Left renal pelvis (tissue), 4 donors: Measurements from ENCODE around the gene MIEN1. TPM values are rescaled to one million over a fixed set of nuclear protein-coding genes. Genes with fewer than 3 reads are reported as not detected.
A peak's percentile ranks its signal among the peaks of the same experiment; 100 is the strongest.
"Not testable (repeated sequence)": the region's sequence is repeated elsewhere in the genome, so short reads cannot be mapped to it uniquely, and the experiment has no call there.

Source experiments
- DNase-seq, 4 donors: peaks; one replicate each; pipeline ENCODE4 v3.0.0-alpha.2; 2013; ENCODE audit warnings: low read depth in 4 of 4, low spot score in 3 of 4
- polyA plus RNA-seq, 4 donors: library from polyadenylated mRNA; unstranded; fragments of 120-200 nt; gene quantifications; one replicate each; pipeline ENCODE4 v1.2.1, GENCODE V29; 2013; ENCODE audit not compliant: insufficient read length in 4 of 4

Gene MIEN1
- polyA plus RNA-seq, 4 donors: 19.6 to 37.8 (median 34.2) TPM

GRCh38 chr17:39742126-39742855, 12.0 kb upstream of the MIEN1 start:
- DNase-seq: no peak

- no peak for DNase-seq
Observed at GRCh38 chr17:39740357-39741111, 10.2 kb upstream of the MIEN1 start.

- no peak for DNase-seq
Observed at GRCh38 chr17:39739885-39740356, 9.6 kb upstream of the MIEN1 start.

DNA sequence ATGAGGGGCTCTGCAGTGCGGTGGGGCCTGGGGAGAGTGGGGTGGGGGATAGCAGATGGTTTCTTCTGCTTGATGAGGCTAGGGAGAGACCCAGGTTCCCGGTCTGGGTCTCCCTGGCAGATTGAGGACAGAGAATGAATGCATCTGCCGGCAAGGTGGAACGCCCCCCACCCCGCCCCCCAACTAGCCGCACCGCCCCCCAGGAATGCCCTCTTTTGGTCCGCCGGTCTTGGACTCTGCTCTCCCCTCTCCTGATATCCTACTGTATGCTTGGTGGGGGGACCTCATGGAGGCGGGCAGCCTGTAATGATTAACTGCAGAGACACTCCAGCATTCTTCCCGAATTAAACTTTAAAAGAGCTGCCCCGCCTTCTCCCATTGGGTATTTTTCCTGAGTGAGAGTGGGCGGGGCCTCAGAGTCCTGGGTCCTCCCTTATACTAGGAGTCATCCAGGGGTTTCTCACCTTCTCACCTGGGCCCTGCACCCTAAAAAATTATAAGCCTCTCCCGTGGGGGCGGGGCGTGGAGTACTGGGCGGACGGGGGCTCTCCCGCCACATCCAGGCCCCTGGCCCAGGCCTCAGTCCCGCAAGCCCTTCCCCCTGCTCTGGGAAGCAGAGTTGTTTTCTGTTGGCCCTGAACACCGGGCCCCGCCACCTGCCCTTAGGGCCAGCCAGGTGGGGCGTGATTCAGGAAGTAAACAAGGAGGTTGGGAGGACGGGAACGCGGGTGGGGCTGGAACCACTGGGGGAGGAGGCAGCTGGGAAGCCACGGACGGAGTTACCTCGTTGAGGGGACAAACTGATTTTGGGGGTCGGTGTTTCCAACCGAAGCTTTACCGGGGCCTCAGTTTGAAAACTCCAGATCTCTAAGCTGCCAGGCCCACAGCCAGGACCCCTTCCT, 8.9 kb upstream of the MIEN1 start:
- DNase-seq: peak in 2 of 4 donors; percentile 79 to 80

GRCh38 chr17:39738568-39738901, 8.2 kb upstream of the MIEN1 start:
- DNase-seq: no peak

DNA sequence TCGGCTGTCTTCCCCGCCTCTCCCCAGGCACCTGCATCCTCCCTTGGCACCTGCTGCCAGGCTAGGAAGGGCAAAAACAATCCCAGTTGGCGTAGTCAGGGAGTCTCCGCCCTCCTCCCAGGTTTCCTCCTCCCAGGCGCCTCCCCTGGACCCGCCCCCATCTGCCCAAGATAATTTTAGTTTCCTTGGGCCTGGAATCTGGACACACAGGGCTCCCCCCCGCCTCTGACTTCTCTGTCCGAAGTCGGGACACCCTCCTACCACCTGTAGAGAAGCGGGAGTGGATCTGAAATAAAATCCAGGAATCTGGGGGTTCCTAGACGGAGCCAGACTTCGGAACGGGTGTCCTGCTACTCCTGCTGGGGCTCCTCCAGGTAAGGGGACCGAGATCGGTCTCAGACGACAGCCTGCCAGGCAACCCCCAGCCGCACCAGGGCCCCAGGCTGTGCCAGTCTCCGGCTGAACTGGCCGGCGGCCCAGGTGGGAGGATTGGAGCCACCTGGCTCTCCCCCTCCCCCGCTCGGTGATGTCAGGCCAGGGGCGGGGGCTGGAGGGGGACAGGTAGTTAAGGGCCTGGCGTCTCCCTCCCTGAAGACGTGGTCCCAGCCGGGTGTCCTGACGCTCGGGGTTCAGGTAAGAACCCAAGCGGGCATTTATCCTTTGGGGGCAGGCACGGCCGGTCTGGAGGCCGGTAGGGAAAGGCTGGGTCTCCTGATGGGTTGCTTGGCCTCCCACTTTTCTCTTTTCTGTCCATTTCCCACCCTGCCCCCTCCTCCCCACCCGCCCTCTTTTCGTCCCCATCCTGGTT, 7.6 kb upstream of the MIEN1 start, which contains the start of gene GRB7:
Gene GRB7 (plus strand): TSS at position 179 of the 808 bp plus-strand sequence. CDS start 4,364 bp downstream, outside the sequence.
- no peak for DNase-seq

- no peak for DNase-seq
Observed at GRCh38 chr17:39737206-39737759, 7.0 kb upstream of the MIEN1 start.

DNA sequence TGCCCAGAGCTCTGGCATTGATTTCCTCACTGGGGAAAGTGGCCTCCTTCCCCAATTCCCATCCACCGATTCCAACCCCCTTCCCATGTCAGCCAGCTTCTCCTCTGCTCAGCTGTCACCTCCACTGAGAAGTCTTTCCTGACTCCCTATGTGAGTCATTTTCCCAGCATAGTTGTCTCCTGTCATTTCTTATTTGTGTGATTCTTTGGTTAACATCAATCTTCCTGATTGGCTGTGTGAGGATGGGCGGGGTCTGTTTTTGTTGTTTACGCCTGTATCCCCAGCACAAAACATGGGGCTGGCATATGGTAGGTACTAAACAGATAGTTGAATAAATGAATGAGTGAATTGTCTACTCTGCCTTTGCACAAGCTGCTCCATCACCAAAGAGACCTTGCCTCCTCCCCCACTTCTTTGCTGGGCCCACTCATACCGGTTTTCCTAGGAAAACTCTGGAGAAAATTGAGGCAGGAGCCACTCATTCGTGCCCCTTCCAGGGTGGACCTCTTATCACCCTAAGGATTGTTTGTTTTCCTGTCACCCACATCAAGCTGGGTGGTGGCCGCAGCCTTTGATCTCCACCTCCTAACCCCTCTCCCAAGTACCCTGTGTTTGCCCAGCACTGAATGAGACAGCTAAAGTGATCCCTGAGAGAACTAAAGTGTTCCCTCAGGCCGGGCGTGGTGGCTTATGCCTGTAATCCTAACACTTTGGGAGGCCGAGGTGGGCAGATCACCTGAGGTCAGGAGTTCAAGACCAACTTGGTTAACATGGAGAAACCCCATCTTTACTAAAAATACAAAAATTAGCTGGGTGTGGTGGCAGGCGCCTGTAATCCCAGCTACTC, 6.2 kb upstream of the MIEN1 start:
- no peak for DNase-seq

DNA sequence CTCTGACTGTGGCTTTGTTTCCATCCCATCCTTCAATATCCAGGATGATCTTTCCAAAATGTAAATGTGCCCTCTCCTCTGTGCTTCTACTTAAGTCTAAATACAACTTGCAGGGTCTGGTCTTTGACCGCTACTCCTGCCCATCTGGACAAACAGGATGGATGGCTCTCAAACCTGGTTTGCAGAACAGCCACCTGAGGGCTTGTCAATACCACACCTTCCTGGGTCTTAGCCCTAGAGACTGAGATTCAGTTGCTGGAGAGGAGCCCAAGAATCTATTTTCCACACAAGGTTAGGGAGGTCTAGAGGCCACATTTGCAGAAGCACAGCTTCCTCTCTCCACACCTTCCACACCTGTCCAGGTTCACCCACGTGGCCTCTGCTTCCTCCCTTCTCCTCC, 5.5 kb upstream of the MIEN1 start:
- DNase-seq: no peak

GRCh38 chr17:39732586-39732985, 2.3 kb upstream of the MIEN1 start:
- no peak for DNase-seq

DNA sequence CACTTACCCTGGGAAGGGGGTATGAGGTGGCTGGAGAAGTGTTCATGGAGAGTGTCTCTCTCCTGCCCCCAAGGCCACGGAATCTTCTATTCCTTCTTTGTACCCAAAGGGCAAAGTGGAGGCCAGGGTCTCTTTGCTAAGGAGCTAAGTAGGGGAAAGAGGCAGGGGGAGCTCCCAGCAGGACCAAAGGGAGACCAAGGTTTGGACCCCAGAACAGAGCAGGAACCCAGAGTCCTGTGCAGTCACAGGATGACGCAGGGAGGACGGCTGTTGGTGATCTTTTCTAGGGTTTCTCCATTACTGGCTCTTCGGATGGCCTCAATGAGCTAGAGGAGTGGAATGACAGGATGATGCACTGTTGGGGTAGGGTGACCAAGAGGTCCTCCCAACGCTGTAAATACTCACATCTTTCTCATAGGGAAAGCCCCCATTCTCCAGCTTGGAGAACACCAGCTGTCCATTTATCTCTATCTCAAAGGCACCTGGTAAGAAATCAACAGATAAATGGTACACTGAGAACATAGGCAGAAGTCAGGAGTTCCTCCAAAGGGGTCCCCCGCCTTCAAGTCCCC, 966 bp downstream of the MIEN1 start:
- DNase-seq: no peak

DNA sequence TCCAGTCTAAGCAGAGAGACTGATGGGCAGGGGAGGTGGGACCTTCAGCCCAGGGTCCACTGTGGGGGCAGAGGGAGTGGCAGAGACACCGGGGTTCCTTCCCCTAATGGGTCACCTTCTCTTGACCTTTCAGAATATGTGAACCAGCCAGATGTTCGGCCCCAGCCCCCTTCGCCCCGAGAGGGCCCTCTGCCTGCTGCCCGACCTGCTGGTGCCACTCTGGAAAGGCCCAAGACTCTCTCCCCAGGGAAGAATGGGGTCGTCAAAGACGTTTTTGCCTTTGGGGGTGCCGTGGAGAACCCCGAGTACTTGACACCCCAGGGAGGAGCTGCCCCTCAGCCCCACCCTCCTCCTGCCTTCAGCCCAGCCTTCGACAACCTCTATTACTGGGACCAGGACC, 2.8 kb downstream of the MIEN1 start:
- no peak for DNase-seq

- no peak for DNase-seq
Observed at GRCh38 chr17:39726617-39727016, 3.7 kb downstream of the MIEN1 start.

DNA sequence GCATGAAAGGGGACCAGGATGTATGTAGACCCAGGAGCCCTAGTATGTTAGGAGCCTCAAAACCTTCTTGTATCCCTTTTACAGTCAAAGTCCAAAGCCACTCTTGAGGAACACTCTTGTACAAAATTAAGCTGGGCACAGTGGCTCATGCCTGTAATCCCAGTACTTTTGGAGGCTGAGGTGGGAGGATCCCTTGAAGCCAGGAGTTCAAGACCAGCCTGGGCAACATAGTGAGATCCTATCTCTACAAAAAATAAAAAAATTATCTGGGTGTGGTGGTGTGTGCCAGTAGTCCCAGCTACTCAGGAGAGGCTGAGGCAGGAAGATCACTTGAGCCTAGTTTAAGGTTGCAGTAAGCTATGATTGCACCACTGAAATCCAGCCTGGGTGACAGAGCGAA, 4.4 kb downstream of the MIEN1 start:
- DNase-seq: not testable (repeated sequence)

GRCh38 chr17:39724731-39725130, 5.6 kb downstream of the MIEN1 start:
- DNase-seq: no peak

GRCh38 chr17:39722965-39723848, 7.1 kb downstream of the MIEN1 start:
- DNase-seq: no peak

- no peak for DNase-seq
Observed at GRCh38 chr17:39722104-39722503, 8.2 kb downstream of the MIEN1 start.
